IMR-90 (cell line): Measurements from ENCODE around the gene TIPIN.

Source experiments
- BHLHE40 ChIP-seq: fragments of 150-350 bp; IDR thresholded peaks from 2 replicates; pipeline ENCODE4 v1.6.1; 2016; ENCODE audit warnings: mild to moderate bottlenecking, low read depth, low read length
- CEBPB ChIP-seq: IDR thresholded peaks from 2 replicates; pipeline ENCODE4 v1.6.1; 2012; ENCODE audit warnings: low read depth, low read length, improper control_type of control experiment
- CHD1 ChIP-seq: IDR thresholded peaks from 2 replicates; pipeline ENCODE4 v1.6.1; 2012; ENCODE audit warnings: low read depth, low read length, improper control_type of control experiment
- CTCF ChIP-seq: conservative IDR thresholded peaks from 2 replicates; pipeline ENCODE4 v1.5.1; 2012; ENCODE audit warnings: mild to moderate bottlenecking, low read depth, low read length, improper control_type of control experiment
- MXI1 ChIP-seq: IDR thresholded peaks from 2 replicates; pipeline ENCODE4 v1.6.1; 2012; ENCODE audit warnings: low read depth, mild to moderate bottlenecking, low read length, moderate library complexity, borderline replicate concordance
- NFE2L2 ChIP-seq: fragments of 150-350 bp; IDR thresholded peaks from 2 replicates; pipeline ENCODE4 v1.6.1; 2016; ENCODE audit warnings: low read depth, mild to moderate bottlenecking, low read length
- POLR2A ChIP-seq: IDR thresholded peaks from 2 replicates; pipeline ENCODE4 v1.6.1; 2012; ENCODE audit warnings: mild to moderate bottlenecking, low read depth, low read length
- RAD21 ChIP-seq: IDR thresholded peaks from 2 replicates; pipeline ENCODE4 v1.6.1; 2012; ENCODE audit warnings: low read length, improper control_type of control experiment
- RFX5 ChIP-seq: IDR thresholded peaks from 2 replicates; pipeline ENCODE4 v1.8.0; 2012; ENCODE audit warnings: low read depth, mild to moderate bottlenecking, low read length, moderate library complexity
- SMC3 ChIP-seq: fragments of 150-350 bp; IDR thresholded peaks from 2 replicates; pipeline ENCODE4 v1.6.1; 2016; ENCODE audit warnings: low read depth, mild to moderate bottlenecking, antibody characterized with exemption, low read length, moderate library complexity
- USF2 ChIP-seq: fragments of 150-350 bp; IDR thresholded peaks from 2 replicates; pipeline ENCODE4 v1.6.1; 2017; ENCODE audit warnings: mild to moderate bottlenecking, antibody characterized with exemption, low read length, low read depth

- no peak for TF ChIP-seq RAD21
- TF ChIP-seq POLR2A, result no peak
- TF ChIP-seq CHD1, result no peak
- TF ChIP-seq BHLHE40, result no peak
- TF ChIP-seq CTCF, result no peak
- no peak for TF ChIP-seq USF2
- TF ChIP-seq SMC3, result no peak
- TF ChIP-seq CEBPB, result no peak
- TF ChIP-seq MXI1, result no peak
- no peak for TF ChIP-seq NFE2L2
- no peak for TF ChIP-seq RFX5
Measured at GRCh38 chr15:66306381-66306780, 50.1 kb downstream of the TIPIN start.
